Measurements from ENCODE around the gene LAMA2.

DNA sequence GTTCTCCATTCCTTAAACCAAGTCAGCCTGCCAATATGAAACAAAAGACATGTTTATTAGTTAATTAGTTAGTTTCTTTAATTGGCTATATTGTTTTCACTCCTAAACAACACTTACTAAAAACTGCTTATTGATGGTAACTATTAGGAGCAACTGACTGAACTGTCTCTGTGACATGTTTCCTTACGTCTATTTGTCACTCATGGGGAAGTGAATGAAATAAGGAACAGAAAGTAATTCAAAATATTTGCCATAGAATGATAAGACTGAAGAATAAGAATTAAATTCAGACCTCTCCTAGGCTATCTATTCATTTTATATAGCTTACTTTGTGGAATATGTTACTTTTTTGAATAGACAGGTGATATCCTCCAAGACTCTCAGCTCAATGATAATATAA lies 217.2 kb downstream of the LAMA2 start:
- no peak for TF ChIP-seq POLR2A (IDR thresholded peaks at IDR 0.05)
- TF ChIP-seq, protein P1, sequence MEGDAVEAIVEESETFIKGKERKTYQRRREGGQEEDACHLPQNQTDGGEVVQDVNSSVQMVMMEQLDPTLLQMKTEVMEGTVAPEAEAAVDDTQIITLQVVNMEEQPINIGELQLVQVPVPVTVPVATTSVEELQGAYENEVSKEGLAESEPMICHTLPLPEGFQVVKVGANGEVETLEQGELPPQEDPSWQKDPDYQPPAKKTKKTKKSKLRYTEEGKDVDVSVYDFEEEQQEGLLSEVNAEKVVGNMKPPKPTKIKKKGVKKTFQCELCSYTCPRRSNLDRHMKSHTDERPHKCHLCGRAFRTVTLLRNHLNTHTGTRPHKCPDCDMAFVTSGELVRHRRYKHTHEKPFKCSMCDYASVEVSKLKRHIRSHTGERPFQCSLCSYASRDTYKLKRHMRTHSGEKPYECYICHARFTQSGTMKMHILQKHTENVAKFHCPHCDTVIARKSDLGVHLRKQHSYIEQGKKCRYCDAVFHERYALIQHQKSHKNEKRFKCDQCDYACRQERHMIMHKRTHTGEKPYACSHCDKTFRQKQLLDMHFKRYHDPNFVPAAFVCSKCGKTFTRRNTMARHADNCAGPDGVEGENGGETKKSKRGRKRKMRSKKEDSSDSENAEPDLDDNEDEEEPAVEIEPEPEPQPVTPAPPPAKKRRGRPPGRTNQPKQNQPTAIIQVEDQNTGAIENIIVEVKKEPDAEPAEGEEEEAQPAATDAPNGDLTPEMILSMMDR (IDR thresholded peaks at IDR 0.05), result no peak
